ENCODE data around the gene IL17RC.

- TF ChIP-seq, protein P1, sequence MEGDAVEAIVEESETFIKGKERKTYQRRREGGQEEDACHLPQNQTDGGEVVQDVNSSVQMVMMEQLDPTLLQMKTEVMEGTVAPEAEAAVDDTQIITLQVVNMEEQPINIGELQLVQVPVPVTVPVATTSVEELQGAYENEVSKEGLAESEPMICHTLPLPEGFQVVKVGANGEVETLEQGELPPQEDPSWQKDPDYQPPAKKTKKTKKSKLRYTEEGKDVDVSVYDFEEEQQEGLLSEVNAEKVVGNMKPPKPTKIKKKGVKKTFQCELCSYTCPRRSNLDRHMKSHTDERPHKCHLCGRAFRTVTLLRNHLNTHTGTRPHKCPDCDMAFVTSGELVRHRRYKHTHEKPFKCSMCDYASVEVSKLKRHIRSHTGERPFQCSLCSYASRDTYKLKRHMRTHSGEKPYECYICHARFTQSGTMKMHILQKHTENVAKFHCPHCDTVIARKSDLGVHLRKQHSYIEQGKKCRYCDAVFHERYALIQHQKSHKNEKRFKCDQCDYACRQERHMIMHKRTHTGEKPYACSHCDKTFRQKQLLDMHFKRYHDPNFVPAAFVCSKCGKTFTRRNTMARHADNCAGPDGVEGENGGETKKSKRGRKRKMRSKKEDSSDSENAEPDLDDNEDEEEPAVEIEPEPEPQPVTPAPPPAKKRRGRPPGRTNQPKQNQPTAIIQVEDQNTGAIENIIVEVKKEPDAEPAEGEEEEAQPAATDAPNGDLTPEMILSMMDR (conservative IDR thresholded peaks at IDR 0.05 in 1 of 2, IDR thresholded peaks at IDR 0.05 in 1 of 2; ENCODE audit: low read depth in 1 of 2, low read length in 2 of 2), result no peak
- no peak for TF ChIP-seq EZH2 (IDR thresholded peaks at IDR 0.05; ENCODE audit: low read length, missing control alignments)
These were observed 28.4 kb upstream of the IL17RC start for GRCh38 chr3:9888540-9888939.
